ENCODE results near the gene DIPK1B.
"Not testable (repeated sequence)": the region's sequence is repeated elsewhere in the genome, so short reads cannot be mapped to it uniquely, and the experiment has no call there.

The DIPK1B gene

DNA sequence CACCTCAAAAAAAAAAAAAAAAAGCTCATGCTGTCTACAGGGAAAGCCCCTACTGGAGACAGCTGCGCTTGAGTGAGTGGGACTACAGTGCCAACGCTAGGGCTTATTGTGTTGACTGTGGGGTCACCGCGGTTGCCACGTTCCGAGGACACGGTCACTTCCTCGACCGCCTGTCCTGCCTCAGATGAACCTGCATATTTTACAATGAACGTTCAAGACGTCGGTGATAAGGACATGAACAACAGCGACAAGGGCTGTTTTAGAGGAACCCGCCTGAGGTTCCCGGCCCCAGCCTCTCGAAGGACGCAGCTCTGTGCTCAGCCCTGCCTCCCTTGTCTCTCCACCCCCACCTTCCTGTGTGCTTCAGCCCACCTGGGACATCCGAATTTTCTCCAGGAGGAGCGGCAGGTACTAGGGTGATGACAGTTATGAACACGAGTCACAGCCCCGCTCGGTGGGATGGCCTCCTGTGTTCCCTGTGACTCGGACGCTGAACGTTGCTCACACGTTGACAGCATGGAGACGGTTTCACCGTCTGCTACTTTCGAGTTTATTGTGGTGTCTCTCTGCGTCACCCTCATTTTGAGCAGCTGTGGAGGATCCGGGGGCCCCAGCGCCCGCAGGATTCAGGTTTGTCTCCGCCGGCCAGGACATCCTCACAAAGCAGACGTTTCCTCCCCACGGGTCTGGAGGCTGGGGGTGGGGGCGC lies 11.3 kb upstream of the DIPK1B start:
- H3K4me3 ChIP-seq (replicated peaks; ENCODE audit: low read depth, low read length) = no peak overlapping the region
- DNase-seq (ENCODE audit: low read depth) = no peak

DNA sequence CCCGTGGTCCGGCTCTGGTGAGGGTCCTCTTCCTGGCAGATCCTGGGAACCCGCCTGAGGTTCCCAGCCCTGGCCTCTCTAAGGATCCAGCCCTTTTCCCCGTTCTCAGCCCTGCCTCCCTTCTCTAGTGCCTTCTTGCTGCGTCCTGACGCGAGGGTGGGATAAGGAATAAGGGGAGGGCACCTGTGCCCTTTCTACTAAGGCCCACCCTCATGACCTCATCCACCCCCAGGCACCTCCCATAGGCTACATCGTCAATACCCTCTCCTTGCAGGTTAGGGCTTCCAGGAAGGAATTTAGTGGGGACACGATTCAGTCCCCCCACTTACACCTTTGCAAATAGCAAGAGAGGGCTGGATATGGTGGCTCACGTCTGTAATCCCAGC lies 10.7 kb upstream of the DIPK1B start:
- TF ChIP-seq, protein P1, sequence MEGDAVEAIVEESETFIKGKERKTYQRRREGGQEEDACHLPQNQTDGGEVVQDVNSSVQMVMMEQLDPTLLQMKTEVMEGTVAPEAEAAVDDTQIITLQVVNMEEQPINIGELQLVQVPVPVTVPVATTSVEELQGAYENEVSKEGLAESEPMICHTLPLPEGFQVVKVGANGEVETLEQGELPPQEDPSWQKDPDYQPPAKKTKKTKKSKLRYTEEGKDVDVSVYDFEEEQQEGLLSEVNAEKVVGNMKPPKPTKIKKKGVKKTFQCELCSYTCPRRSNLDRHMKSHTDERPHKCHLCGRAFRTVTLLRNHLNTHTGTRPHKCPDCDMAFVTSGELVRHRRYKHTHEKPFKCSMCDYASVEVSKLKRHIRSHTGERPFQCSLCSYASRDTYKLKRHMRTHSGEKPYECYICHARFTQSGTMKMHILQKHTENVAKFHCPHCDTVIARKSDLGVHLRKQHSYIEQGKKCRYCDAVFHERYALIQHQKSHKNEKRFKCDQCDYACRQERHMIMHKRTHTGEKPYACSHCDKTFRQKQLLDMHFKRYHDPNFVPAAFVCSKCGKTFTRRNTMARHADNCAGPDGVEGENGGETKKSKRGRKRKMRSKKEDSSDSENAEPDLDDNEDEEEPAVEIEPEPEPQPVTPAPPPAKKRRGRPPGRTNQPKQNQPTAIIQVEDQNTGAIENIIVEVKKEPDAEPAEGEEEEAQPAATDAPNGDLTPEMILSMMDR (IDR thresholded peaks at IDR 0.05; ENCODE audit: low read length, missing control alignments) = no peak
- no peak for DNase-seq (ENCODE audit: low read depth)
- H3K4me3 ChIP-seq (replicated peaks; ENCODE audit: low read depth, low read length) = no peak overlapping the region

More for the DNA sequence above, 11.3 kb upstream of the DIPK1B start:
- TF ChIP-seq, protein P1 (IDR thresholded peaks at IDR 0.05; ENCODE audit: low read length, missing control alignments) = no peak

DNA sequence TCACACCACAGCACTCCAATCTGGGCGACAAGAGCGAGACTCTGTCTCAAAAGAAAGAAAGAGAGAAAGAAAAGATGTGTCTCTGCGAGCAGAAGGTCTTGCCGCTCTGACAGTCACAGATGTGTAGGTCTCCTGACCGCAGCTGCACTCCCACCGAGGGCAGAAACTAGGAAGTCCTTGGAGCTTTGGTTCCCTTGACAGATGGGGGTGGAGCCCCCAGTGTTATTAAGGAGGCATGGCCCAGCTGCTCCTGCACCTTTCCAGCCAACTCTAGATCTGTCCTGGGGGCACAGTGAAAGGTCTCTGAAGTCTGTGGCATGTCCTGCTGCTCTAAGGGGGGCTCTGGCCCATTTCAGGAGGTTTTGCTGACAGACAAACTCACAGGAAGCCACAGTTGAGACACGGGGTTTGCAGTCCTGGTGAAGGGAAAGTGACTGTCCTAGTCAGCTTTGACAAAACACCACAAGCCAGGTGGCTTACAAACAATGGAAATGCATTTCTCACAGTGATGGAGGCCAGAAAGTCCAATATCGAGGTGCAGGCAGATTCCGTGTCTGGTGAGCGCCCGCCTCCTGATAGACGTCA lies 9.0 kb upstream of the DIPK1B start:
- TF ChIP-seq, protein P1 (IDR thresholded peaks at IDR 0.05; ENCODE audit: low read length, missing control alignments) = no peak
- no peak overlapping the region for H3K4me3 ChIP-seq (replicated peaks; ENCODE audit: low read depth, low read length)
- DNase-seq (ENCODE audit: low read depth) = no peak

DNA sequence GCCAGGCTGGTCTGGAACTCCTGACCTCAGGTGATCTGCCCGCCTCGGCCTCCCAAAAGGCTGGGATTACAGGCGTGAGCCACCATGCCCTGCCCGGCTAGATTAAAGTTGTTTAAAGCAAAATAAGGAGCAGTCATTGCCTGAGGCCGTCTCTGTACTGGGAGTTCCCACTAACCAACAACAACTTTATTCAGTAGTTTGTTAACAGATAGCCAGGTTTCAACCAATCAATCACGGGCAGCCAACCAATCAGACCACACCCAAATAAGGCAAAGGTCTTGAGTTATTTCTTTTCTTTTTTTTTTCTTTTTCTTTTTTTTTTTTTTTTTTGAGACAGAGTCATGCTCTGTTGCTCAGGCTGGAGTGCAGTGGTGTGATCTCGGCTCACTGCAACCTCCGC lies 7.6 kb upstream of the DIPK1B start:
- H3K4me3 ChIP-seq (replicated peaks; ENCODE audit: low read depth, low read length); DNase-seq (ENCODE audit: low read depth): not testable (repeated sequence)

DNA sequence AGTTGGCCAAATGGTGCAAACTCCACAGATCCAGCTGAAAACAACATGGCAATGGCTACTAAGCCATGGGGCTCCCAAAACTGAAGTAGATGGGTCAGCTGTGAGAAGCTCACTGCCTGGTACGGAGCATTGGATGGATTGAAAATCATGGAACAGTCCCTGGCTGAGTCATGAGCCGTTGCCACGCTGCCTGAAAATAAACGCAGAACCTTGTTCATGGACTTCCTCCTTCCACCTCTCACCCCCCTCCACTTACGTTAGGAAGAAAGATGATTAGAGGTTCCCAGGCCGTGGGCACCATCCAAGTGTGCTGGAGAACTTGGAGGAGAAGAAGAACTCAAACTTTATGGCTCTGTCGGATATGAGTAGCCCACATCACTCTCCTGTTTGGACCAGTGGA lies 6.8 kb upstream of the DIPK1B start:
- TF ChIP-seq, protein P1 (IDR thresholded peaks at IDR 0.05; ENCODE audit: low read length, missing control alignments) = no peak
- no peak overlapping the region for H3K4me3 ChIP-seq (replicated peaks; ENCODE audit: low read depth, low read length)
- DNase-seq (ENCODE audit: low read depth) = no peak

DNA sequence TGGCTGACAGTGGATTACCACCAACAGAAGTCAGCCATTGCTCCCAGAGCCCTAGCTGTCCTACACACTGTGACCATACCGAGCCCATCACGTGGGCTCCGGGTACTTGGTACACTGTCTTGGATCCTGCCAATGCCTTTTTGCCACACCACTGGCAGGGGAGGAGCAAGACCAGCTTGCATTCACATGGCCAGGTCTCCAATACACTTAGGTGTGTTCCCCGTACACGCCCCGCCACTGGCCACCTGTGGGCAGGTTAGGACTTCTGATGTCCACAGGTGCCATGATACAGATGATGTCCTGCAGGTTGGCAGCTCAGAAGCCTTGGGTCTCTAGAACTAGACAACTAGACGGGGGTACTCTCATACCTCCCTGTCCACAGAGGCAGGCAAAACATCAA lies 5.4 kb upstream of the DIPK1B start:
- DNase-seq (ENCODE audit: low read depth) = no peak
- TF ChIP-seq, protein P1 (IDR thresholded peaks at IDR 0.05; ENCODE audit: low read length, missing control alignments) = no peak
- H3K4me3 ChIP-seq (replicated peaks; ENCODE audit: low read depth, low read length) = no peak overlapping the region

DNA sequence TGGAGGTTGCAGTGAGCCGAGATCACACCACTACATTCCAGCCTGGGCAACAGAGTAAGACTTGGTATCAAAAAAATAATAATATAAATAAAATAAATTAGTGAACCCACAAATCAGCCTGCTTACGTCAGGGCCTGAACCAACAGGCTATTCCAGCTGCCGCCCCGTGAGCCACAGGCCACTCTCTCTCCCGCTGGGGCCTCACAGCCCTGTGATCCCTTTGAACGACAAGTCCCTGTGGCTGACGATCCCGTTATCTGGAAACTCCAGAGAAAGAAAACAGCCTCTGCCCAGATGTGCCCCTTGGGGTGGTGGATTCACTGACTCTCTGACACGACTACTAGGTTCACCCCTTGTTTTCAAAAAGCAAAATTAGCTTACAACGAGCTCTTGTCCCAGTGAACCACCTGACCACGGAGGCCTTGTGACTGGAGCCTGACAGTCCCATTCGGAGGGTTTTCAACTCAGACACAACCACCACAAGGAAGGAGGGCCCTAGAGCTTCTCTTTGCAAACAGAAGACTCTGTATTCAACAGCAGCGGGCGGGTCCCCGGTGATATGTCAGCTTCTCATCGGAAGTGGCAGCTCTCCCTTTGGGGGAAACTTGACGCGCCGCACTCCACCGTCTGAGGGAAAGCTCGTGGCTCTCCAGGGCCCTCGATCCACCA lies 4.4 kb upstream of the DIPK1B start:
- no peak overlapping the region for H3K4me3 ChIP-seq (replicated peaks; ENCODE audit: low read depth, low read length)
- TF ChIP-seq, protein P1 (IDR thresholded peaks at IDR 0.05; ENCODE audit: low read length, missing control alignments) = no peak
- no peak for DNase-seq (ENCODE audit: low read depth)

Data from fibroblast of pulmonary artery (primary cell).